Heart left ventricle (tissue), 13 donors: ENCODE data around the gene DCUN1D5.
A peak's percentile ranks its signal among the peaks of the same experiment; 100 is the strongest.

Source experiments
- CTCF ChIP-seq, 12 donors: fragments of 200-600 bp; sonication (generic) in 4 of 12; IDR thresholded peaks; one replicate each; pipeline versions ENCODE4 v1.5.0 to v1.8.0; 2018 to 2022; ENCODE audit warnings: antibody characterized with exemption in 12 of 12, mild to moderate bottlenecking in 5 of 12
- POLR2A ChIP-seq, 2 donors: fragments of 450-650 bp; IDR thresholded peaks; one replicate each; pipeline ENCODE4 v1.6.1; 2017; ENCODE audit warnings: antibody characterized with exemption in 2 of 2, mild to moderate bottlenecking in 2 of 2, moderate library complexity in 2 of 2
- donor health status: ischemic (EF 13 %, LVEDD 7.1; RV severe dilation, severe dysfunction).
- donor health status: DM: no; HTN: yes; CAD: no.
- donor health status: DM: no; HTN: no; CAD: no.
- donor health status: ischemic (EF 25% LVEDD 6.9; RV normal size, moderate dysfunction).
- donor health status: ischemic (EF 25% LVEDD 5.7; RV mildly dilated, moderate dysfunction).
- donor health status: ischemic (EF 35%, LVEDD 5.7; RV mildly dilated, moderate dysfunction).
- donor health status: nonischemic (EF 11% LVEDD 7.7; RV severe dilation, severe dysfunction).
- donor health status: DM: yes; HTN: yes; CAD: no.
- donor health status: PGD.
- donor health status: ischemic (EF 29% LVEDD 5.4; RV normal size, mild dysfunction).
- donor health status: nonischemic (EF 23%, LVEDD 6.1; RV moderate dilation, normal function).

GRCh38 chr11:103108933-103109817, 17.2 kb upstream of the DCUN1D5 start, which contains the start of gene DYNC2H1:
- TF ChIP-seq CTCF (IDR thresholded peaks at IDR 0.05) (peak; percentile 17 to 79 (median 52)), POLR2A (IDR thresholded peaks at IDR 0.05) (no peak)
